Upper lobe of left lung (tissue), 4 donors: ENCODE data around the gene TMEM209.

Source experiments
- EP300 ChIP-seq, 4 donors: sonication (generic); formaldehyde crosslinking; IDR thresholded peaks; one replicate each; pipeline ENCODE4 v1.5.1; 2017; ENCODE audit warnings: antibody characterized with exemption in 4 of 4, control low read depth in 2 of 4
- TF ChIP-seq, protein P1 (sequence below), 6 experiments: fragments of 450-650 bp in 4 of 6; fragments of 200-600 bp in 2 of 6; sonication (generic) in 2 of 6; IDR thresholded peaks; one replicate each; pipeline ENCODE4 v1.5.1; 2016 to 2019; ENCODE audit warnings: antibody characterized with exemption in 6 of 6

DNA sequence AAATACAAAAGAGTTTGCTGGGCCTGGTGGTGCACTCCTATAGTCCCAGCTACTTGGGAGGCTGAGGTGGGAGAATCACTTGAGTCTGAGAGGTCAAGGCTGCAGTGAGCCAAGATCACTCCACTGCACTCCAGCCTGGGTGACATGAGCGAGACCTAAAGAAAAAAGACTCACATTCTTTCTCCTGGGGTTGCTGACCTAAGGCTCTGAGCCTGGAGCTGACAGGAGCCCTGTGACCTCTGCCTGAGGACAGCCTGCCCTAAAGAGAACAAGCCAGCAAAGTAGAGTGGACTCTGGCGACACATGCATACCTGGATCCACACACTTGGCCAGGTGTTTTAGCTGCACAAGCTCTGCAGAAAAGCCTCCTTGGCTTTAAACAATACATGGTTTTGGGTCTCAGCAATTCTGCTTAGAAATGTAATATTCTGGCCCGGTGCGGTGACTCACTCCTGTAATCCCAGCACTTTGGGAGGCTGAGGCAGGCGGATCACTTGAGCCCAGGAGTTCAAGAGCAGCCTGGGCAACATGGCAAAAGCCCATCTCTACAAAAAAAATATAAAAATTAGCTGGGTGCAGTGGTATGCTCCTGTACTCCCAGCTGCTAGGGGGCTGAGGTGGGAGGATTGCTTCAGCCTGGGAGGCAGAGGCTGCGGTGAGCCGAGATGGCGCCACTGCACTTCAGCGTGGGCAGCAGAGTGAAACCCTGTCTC is 58.4 kb downstream of the TMEM209 start:
- no peak for TF ChIP-seq EP300 (IDR thresholded peaks at IDR 0.05)
- TF ChIP-seq, protein P1, sequence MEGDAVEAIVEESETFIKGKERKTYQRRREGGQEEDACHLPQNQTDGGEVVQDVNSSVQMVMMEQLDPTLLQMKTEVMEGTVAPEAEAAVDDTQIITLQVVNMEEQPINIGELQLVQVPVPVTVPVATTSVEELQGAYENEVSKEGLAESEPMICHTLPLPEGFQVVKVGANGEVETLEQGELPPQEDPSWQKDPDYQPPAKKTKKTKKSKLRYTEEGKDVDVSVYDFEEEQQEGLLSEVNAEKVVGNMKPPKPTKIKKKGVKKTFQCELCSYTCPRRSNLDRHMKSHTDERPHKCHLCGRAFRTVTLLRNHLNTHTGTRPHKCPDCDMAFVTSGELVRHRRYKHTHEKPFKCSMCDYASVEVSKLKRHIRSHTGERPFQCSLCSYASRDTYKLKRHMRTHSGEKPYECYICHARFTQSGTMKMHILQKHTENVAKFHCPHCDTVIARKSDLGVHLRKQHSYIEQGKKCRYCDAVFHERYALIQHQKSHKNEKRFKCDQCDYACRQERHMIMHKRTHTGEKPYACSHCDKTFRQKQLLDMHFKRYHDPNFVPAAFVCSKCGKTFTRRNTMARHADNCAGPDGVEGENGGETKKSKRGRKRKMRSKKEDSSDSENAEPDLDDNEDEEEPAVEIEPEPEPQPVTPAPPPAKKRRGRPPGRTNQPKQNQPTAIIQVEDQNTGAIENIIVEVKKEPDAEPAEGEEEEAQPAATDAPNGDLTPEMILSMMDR (IDR thresholded peaks at IDR 0.05): no peak
